HG02973 (cell line): Measurements from ENCODE around the gene CRYBA1.
A peak's percentile ranks its signal among the peaks of the same experiment; 100 is the strongest.

Source experiments
- ATAC-seq: cut with Tn5 transposase; IDR thresholded peaks from one replicate; pipeline ENCODE4 v1.9.1; 2021; ENCODE audit warnings: moderate library complexity; ENCODE audit not compliant: unreplicated experiment

The CRYBA1 gene

GRCh38 chr17:29278692-29279091 is 32.0 kb downstream of the CRYBA1 start:
- ATAC-seq, result no peak

- no peak for ATAC-seq
Observed at GRCh38 chr17:29279397-29280070, 32.9 kb downstream of the CRYBA1 start.

- no peak for ATAC-seq
Observed at GRCh38 chr17:29283496-29283895, 36.8 kb downstream of the CRYBA1 start.

- no peak for ATAC-seq
Observed at GRCh38 chr17:29283961-29284360, 37.3 kb downstream of the CRYBA1 start.

GRCh38 chr17:29289852-29290251 is 43.2 kb downstream of the CRYBA1 start:
- no peak for ATAC-seq

GRCh38 chr17:29291163-29291752 is 44.6 kb downstream of the CRYBA1 start:
- ATAC-seq, result no peak

- ATAC-seq, result no peak
Observed at GRCh38 chr17:29292071-29292991, 45.7 kb downstream of the CRYBA1 start.

- ATAC-seq, result no peak
Observed at GRCh38 chr17:29292992-29293889, 46.6 kb downstream of the CRYBA1 start.

- peak; percentile 76 for ATAC-seq
Observed at GRCh38 chr17:29293890-29294579, 47.4 kb downstream of the CRYBA1 start, which contains the start of gene NUFIP2. Gene NUFIP2, minus strand, starts transcription at chr17:29294148. Its CDS starts 89 bp downstream, at chr17:29294059.

- no peak for ATAC-seq
Observed at GRCh38 chr17:29294580-29294900, 47.9 kb downstream of the CRYBA1 start.

GRCh38 chr17:29295420-29295819 is 48.8 kb downstream of the CRYBA1 start:
- ATAC-seq, result no peak

- no peak for ATAC-seq
Observed at GRCh38 chr17:29299031-29299430, 52.4 kb downstream of the CRYBA1 start.

GRCh38 chr17:29303386-29303785 is 56.7 kb downstream of the CRYBA1 start:
- ATAC-seq, result no peak
